Activated CD8-positive, alpha-beta memory T cell treated with anti-CD3 and anti-CD28 coated beads, Interleukin-2, amount 50 U/mL, for 24 hours (primary cell): ENCODE data around the gene FAM47E.

Experiments
- DNase-seq: peaks from one replicate; pipeline ENCODE4 v3.0.0-alpha.2; 2020; ENCODE audit errors: extremely low read depth

Gene FAM47E, protein sequence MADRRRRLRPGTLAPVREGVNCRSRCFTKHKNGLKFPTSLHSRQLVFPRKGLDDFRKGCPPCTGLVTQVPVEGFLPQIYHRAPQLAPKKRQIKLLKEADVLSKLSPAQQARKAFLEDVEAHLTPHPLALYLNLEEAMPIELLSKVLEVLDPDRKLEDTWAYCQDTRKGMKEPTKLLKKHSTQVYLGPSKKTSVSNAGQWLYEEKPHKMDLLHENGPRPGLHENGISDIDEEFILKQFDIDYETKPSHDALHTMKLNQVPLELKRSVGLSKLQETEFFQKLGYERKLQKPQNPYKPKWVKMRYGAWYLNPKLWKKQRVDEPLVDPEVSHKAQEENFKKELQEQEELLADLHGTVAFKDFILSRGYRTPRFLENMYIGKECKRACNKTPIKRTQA

DNA sequence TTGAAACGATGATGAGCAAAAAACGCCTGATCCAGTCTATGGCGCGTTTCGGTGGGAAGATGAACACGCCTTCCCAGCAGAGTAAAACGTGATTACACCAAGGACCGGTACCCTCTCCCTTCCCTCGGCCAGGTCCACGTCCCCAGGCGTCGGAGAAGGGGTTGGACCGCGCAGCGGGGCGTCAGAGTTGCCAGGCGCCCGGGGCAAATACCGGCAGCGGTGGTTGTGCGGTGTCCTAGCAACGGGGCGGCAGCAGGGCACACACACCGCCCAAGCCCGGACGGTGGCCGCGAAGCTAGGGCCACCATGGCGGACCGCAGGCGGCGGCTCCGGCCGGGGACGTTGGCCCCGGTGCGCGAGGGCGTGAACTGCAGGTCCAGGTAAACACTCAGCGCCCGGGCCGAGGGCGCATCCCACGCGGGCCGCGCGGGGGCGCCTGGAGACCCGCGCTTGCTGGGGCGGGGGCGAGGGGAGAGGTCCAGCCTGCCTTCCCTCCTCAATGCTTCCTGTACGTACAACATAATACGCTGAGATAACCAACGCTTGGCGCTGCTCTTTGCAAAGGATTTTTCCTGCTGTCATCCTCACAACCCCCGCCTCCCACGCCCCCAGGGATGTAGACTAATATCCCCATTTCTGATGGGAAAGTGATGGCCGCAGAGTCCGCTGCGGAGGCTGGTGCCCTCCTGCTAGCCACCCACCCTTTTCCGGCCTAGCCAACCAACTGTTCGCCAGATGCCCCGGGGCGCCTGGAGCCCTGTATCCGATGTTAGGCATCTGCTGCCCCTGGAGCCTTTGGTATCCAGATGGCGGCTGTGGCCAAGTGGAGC is at the start of gene FAM47E:
FAM47E (plus strand) TSS at position 281 of the 830 bp plus-strand sequence; CDS start at position 307, 26 bp downstream.
- no peak for DNase-seq

DNA sequence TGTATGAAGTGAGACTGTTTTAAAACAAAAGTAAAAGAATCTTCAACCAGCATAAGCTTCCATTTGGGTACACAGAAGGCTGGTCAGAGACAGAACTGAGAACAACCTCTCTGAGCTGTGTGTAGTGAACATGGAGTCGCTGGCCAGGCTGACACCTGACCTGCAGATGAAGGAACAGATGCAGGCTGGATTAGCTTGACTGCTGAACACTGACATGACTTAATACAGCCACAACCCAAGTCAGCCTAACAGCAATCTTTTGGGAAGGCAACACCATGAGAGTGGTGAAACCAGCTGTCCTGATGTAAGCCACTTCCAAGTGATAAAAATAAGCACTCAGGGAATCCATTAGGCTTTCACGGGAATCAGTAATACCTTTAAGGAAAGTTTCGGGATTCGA is 48.0 kb upstream of the FAM47E start:
- no peak for DNase-seq

DNA sequence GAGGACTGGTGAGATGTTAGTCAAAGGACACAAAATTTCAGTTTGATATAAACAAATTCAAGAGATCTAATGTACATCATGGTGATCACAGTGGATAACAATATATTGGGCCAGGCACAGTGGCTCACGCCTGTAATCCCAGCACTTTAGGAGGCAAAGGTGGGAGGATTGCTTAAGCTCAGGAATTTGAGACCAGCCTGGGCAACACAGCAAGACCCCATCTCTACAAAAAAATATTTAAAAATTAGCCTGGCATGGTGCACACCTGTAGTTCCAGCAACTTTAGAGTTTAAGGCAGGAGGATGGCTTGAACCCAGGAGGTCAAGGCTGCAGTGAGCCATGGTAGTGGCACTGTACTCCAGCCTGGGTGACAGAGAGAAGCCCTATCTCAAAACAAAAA is 46.6 kb upstream of the FAM47E start:
- no peak for DNase-seq

DNA sequence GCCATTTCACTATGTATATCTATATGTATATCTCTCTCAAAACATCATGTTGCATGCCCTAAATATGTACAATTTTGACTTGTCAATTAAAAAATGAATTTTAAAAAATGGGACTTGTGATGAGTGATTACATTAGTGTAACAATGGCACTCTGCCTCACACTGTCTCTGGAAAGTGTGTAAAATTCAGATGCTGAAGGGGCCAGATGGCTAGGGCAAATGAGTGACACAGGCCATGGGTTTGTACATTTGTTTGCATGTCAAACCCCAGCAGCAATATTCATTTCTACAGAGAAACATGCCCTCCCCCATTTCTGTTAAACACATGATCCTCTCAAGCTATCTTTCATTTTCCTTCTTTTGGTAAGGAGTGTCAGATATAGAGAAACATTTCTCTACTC is 46.0 kb upstream of the FAM47E start:
- DNase-seq = no peak

DNA sequence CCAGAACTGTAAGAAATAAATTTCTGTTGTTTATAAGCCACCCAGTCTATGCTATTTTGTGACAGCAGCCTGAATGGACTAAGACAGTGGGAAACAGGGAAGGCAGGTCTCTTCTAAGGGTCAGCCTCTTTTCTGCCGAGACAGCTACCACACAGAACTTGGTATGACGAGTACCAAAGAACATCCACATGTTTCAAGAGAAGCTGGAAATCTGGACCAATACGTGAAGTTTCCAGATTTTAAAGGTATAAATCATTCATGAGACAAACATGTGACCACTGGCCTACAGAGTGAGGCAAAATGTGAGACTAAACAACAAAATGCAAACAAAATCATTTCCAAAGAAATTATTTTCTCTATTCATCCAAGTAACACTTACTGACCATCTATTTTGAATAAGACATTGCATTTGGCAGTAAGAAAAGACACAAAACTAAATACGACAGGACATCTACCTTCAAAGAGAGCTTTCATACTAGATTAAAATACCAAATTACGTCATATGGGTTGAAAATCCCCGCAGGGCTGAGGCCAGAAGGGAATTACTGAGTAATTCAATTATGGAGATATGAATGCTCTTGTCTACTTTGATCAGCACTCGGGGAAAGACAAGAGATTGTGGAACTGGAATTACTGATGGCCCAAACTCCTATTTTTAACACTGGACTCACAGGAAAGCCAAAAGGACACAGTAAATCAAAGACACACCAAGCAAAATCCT is 45.1 kb upstream of the FAM47E start:
- no peak for DNase-seq

DNA sequence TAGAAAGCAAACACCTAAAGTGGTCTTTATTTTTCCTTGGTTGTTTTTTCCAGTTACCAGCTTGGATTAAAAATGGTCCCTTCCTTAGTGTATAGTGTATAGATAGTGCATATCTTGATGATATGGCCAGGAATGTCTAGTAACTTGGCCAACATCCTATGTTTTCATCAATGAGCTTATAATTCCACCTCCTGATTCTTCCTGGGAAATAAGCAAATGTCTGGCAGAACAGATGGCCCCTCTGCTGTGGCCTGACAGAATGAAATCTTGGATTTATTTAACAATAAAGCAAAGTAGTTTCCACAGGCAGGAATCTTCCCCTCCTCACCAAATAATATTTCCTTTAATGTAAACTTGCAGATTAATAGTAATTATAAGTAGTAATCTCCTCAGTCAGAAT is 44.0 kb upstream of the FAM47E start:
- DNase-seq = no peak

DNA sequence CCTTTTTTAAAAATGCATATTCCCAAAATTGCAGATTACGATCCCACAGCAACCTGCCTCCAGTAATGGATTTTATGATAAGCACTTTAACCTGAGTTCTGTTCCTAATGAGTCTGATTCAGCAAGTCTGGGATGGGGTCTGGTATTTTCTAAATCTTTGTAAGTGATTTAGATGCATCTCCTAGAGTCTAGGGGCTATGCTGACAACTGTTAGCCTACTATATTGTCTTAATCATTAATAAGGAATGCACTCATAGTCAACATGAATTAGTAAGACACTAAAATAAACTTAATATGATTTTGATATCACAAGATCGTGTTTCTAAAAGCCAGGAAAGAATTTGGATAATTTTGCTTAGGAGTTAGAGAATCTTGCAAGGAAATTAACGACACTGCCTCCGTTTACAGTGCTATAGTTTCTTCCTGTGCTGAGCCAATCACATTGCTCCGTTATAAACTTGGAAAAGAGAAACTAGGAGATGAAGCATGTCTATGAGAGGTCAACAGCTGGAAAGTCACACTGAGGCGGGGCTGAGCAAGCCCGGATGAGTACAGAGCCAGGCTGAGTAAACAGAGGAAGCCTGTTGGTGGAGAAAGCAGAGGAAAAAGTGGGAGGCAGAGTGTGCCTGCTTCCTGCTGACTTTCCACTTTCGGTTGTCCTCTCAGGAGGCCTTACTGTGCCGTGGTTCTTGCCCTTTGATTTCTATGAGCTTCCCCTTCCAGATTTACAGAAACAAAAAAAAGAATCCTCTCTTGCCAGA is 43.3 kb upstream of the FAM47E start:
- DNase-seq = no peak

DNA sequence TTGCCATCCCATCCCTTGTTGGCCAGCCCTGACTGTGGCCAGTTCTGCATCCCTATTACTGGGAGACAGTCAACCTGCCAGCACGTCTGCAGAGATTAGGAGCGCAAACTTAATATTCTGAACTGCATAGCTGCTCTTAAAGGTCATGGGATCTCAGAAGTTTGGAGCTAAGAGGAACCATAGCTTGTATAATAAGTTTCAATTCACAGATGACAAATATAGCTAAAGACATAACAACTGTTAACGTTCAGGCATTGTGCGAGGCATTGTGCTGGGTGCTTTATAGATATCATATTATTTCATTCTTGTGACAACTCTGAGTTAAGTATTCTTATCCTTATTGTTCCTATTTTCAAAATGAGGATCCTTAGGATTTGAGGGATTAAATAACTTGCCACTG is 41.6 kb upstream of the FAM47E start:
- DNase-seq = no peak

DNA sequence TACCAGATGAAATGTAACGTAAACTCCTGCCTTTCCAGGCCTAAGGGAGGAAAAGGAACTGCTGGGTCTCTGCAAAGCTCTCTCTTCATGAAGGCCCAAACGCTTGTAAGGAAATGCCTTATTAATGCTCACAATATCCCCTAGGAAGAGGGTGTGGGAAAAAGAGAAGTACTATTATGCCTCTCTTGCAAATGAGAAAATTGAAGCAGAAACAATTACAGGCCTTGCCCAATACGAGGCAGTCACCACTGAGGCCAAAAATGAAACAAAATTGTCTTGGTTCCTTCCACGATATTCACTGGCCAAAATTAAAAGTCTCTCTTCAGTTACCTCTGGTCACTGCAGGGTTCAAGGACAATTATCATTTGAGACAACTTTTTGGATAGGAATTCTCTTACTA is 41.1 kb upstream of the FAM47E start:
- no peak for DNase-seq

DNA sequence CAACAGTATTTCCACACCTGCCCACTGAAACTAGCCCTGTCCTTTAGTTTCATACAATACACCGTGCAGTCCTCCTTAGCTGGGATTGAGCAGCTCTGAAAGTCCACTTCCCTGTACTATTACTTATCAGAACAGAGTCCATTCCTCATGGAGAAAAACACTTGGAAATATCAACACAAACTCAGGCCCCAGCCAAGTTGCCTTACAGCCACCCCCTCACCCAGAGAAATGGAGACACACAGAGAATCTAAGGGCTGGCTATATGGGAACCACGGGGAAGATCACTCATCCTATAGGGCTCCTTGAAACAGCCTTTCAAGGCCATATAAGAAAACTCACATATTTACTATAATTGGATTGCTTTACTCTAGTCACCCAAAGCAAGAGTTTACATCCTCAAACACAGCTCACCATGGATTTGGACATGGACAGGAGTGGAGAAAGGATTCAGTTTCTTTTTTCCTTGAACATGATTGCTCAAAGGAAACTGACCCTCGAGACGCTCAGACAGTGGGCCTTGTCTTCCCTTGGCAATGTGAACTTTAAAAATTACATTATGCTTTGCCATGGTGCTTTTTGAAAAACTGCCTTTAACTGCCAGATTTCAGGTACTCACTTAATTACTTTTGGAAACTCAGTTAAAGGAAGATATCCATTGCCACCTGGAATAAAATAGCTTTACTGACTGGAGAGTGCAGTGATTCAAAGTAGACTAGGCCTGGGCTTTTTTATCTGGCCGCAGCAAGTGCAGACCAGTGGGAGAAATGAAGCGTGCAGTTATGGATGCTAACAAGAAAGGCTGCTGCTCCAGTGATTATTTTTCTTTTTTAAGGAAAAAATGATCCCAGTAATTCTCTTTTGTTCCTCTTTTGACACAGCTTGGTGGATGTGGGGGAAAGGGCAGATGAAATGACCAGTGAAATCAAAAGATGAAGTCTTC is 39.5 kb upstream of the FAM47E start:
- no peak for DNase-seq

DNA sequence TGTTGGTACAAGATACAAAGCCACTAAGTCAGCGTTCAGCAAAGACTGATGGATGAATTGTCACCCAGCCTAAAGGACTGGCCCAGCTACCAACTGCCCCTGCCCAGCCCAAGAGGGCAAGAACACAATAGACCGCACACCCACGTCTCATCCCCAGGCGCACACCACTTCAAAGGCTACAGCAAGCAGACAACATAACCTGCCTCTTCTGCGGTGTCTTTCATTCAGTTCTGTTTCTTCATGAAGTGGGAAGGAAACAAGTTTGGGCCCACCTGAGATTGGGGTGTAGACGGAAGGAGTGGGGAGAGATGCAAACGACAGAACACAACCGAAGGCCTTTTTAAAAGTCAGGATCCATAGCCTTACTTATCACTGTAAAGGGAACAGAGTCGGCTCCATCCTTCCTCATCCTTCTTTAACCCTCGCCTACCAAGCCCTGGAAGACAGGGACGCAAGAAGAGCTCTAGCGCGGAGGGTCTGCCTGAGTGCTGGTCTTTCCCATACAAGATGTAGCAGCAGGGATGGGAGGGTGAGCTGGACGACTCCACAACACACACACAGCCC is 38.6 kb upstream of the FAM47E start:
- no peak for DNase-seq

DNA sequence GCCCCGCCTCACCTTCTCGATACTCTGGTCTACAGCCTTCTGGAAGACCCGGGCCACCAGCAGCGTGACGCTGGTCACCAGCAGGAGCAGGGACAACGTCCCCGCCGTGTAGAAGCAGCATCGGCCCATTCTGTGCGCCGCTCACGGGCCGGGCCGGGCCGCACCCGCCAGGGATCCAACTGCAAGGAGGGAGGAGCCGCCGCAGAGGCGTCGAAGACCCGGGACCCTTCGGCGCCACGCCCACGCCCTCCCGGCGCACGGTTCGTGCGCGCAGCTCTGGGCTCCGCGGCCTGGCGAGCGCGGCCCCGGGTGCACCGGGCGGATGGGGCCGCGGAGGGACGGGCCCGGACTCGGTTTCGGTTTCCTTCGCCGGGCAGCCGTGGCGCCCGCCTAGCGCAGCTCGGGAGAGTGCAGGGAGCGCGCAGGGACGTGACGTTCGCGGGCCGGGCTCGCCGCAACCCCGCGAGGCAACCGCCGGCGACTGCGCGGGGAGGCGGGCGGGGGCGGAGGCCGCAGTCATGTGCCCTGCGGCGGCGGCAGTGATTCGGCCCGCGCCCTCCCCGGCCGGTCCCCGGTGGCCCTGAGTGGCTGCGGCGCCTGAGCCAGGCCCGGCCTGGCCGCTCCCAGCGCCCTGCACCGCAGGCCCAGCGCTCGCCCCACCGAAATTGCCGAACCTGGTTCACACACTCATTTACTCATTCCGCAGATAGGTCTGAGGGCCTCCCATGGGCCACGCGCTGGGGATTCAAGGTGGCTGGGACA is 37.9 kb upstream of the FAM47E start, which contains the start of gene SCARB2:
SCARB2 (minus strand) TSS at position 410 of the 762 bp plus-strand sequence; CDS start at position 129, 281 bp downstream.
- DNase-seq = no peak

DNA sequence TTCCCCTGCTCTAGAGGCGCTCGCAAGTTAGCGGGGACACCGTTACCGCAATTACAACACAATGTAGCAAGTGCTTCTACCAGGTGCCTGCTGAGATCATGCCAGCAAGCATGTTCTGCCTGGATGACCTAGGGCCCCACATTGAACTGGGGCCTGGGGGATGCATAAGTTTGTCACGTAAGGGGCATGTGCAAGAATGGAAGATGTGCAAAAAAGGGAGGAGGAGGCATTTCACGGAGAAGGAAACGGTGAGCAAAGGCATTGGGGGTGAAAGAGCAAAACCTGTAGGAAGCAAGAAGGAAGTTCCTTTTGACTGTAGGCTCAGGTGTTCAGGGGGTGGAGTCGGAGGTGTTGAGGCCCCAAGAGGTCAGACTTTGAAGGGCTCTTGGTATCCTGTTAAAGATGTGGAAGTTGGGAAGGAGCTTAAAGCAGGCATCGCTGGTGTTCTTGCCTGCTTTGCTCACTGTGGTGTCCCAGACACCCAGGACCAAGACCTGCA is 37.3 kb upstream of the FAM47E start:
- DNase-seq = no peak

DNA sequence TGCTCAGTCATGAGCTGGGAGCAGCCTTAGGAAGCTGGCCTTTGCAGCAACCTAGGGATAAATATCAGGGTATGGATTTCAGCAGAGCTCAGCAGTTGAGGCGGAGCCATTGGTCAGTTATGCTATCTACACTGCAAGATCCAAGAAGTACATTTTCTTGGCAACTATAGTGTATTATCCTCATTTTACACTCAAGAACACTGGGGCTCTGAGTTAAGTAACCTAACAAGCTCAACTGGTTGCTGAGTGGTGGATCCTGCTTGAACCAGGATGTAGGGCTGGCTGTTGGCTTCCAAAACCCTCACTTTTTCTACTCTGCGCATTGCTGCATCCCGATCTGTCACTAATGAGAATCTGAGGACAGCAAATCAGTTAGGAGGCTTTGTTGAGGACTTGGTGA is 36.4 kb upstream of the FAM47E start:
- DNase-seq = no peak

DNA sequence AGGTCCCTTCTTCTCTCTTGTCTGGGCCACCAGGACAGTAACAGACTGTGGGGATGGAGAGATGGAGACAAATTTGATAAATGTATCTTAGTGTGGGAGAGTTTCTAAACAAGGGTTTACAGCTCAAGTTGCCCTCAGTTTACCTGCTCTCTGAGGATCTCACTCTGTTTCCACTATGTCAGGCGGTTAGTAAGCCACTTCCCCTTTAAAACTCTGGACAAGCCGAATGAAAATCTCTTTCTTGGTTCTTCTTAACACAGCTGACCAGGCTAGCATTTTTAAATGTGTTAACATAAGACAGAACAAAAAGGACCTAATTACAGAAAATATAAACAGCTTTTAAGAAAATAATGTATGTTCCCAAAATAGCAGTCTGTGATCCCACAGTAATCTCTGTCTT is 35.0 kb upstream of the FAM47E start:
- no peak for DNase-seq

DNA sequence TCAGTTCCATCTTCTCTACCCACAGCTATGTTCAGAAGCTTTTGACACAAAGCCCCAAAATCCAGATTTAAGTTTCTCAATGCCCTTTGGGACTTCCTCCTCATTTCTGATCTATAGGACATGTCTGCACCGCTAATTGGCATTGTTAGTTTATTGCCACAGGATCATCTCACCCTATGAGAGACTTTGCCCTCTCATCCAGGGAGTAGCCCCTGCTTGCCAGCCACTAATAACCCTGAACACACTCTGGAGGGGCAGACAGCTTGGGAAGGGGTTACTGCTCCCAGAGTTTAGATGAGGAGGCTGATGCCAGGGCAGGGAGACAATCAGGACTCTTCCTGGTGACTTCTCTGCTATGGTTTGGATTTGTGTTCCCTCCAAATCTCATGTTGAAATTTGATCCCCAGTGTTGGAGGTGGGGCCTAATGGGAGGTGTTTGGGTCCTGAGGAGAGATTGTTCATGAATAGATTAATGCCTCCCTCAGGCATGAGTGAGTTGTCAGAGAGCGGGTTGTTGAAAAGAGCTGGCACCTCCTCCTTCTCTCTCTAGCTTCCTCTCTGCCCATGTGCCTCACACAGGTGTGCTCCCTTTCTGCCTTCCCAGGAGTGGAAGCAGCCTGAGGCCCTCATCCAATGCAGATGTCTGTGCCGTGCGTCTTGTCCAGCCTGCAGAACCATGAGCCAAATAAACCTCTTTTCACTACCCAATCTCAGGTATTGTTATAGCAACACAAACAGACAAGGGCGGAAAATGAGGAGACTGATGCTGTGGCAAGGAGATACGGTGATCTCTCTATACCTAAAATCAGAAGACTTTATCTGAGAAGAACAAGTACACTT is 34.3 kb upstream of the FAM47E start:
- no peak for DNase-seq

DNA sequence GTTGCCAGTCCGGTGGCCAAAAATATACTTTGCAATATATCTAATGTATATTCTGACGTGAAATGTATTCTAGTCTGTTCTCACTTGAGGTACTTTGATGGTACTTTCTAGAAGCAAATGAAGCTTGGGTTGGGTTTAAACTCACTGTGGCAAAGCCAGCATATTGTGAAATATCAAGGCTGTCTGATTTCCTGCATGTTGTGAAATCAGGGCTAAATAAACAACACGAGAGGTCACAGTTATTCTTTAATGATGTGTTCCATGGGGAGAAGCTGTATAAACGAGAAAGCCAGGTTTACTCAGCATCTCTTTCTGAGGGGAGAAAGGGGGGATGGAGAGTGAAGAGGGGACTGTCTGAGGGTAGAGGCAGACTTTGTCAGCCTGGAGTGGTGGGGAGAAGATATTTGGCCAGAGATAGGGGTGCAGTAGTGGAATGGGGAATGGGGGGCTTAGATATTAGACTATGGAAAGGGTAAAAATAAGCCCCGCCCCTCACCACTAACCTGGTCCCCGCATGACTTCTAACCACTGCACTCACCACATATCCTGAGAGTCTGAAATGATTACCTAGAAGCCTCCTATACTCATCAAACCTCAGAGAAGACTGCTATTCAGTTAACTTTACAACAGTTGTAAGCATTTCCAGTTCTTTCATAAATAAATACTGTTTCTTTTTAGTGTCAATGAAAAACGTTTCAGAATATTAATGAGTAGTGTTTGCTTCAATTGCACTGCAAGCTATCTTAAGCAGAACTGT is 32.0 kb upstream of the FAM47E start:
- no peak for DNase-seq
